ENCODE measurements around the gene HOXD9. TPM values are rescaled to one million over a fixed set of nuclear protein-coding genes. Genes with fewer than 3 reads are reported as not detected.

The HOXD9 gene
- total RNA-seq, 1 experiment from 2014 or later = not detected

GRCh38 chr2:176139661-176140512, 17.4 kb downstream of the HOXD9 start (continued):
- no peak for TF ChIP-seq ATF2 (CRISPR knock-in tag; IDR thresholded peaks at IDR 0.05; ENCODE audit: borderline replicate concordance, low read depth)

DNA sequence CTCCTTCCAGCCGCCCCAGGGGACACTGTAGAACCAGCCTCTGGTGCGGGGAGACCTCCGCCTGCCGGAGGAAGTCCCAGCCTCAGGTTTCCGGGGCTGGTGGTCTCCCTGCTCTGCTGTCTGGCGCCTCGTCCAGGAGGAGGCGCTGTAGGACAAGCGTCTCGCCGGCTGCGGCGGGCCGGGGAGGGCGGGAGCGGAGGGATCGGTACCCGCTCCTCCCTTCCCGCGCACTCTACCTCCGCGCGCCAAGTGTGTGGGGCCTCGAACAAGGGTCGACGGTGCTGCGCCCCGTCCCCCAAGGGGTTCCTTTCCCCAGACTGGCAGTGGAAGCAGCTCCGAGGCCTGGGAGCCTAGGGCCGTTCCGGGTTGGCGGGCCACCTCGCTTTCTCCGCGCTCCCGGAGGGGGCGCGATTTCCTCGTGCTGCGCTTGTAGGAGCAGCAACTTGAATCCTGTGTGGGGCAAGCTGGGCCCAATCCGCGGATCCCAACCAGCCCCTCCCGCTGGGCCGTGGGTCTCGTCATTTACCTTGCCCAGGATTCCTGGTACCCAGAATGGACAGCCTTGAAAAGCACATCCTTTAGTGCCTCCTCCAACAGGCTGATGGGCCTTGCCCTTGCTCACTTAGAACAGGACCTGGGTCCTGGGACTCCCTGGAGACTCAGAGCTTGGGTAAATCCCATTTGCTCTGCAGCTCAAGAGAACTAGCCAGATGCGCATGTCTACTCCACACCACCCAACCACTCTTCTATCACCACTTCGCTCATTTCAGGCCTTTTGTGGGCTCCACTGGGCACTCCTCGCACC, 18.2 kb downstream of the HOXD9 start:
- H3K27me3 Mint-ChIP-seq (ENCODE audit: low read depth) = peaks cover 98% of the 10 kb centered on the region
- H3K4me3 Mint-ChIP-seq = peak overlapping the region; percentile 62
- no peaks in the 10 kb centered on the region for H3K9me3 Mint-ChIP-seq
- POLR2A ChIA-PET = no interaction called here
- H3K4me1 Mint-ChIP-seq = peaks cover 6% of the 10 kb centered on the region
- no peaks in the 10 kb centered on the region for H3K36me3 Mint-ChIP-seq
- CTCF ChIA-PET = interaction anchor here (0.6 to 3.4 kb wide), 55 partner anchors 9 to 1008 kb away, joined by 3 to 73 read pairs (median 4); partner anchors contain the start of genes HOXD1, HOXD4 and MTX2
- no peak overlapping the region for H3K27ac Mint-ChIP-seq
- ATAC-seq (peak; percentile 81), DNase-seq (ENCODE audit: low spot score) (peak; percentile 88)
- TF ChIP-seq ZNF416 (CRISPR knock-in tag; IDR thresholded peaks at IDR 0.05) (no peak), USF2 (CRISPR knock-in tag; IDR thresholded peaks at IDR 0.05) (no peak), ATF2 (CRISPR knock-in tag; IDR thresholded peaks at IDR 0.05; ENCODE audit: borderline replicate concordance, low read depth) (no peak), PRRX2 (CRISPR knock-in tag; IDR thresholded peaks at IDR 0.05) (no peak), CREM (CRISPR knock-in tag; IDR thresholded peaks at IDR 0.05) (no peak), RELA (CRISPR knock-in tag; IDR thresholded peaks at IDR 0.05; ENCODE audit: borderline replicate concordance) (0 out of 2 replicates have a peak, but pooled peaks have one; percentile 41), GRHL2 (CRISPR knock-in tag; IDR thresholded peaks at IDR 0.05; ENCODE audit: insufficient replicate concordance, severe bottlenecking) (no peak), ATF6 (CRISPR knock-in tag; IDR thresholded peaks at IDR 0.05) (no peak), CTCF (IDR thresholded peaks at IDR 0.05) (peak; percentile 91)
- TF ChIP-seq, protein P1, sequence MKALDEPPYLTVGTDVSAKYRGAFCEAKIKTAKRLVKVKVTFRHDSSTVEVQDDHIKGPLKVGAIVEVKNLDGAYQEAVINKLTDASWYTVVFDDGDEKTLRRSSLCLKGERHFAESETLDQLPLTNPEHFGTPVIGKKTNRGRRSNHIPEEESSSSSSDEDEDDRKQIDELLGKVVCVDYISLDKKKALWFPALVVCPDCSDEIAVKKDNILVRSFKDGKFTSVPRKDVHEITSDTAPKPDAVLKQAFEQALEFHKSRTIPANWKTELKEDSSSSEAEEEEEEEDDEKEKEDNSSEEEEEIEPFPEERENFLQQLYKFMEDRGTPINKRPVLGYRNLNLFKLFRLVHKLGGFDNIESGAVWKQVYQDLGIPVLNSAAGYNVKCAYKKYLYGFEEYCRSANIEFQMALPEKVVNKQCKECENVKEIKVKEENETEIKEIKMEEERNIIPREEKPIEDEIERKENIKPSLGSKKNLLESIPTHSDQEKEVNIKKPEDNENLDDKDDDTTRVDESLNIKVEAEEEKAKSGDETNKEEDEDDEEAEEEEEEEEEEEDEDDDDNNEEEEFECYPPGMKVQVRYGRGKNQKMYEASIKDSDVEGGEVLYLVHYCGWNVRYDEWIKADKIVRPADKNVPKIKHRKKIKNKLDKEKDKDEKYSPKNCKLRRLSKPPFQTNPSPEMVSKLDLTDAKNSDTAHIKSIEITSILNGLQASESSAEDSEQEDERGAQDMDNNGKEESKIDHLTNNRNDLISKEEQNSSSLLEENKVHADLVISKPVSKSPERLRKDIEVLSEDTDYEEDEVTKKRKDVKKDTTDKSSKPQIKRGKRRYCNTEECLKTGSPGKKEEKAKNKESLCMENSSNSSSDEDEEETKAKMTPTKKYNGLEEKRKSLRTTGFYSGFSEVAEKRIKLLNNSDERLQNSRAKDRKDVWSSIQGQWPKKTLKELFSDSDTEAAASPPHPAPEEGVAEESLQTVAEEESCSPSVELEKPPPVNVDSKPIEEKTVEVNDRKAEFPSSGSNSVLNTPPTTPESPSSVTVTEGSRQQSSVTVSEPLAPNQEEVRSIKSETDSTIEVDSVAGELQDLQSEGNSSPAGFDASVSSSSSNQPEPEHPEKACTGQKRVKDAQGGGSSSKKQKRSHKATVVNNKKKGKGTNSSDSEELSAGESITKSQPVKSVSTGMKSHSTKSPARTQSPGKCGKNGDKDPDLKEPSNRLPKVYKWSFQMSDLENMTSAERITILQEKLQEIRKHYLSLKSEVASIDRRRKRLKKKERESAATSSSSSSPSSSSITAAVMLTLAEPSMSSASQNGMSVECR (CRISPR knock-in tag; IDR thresholded peaks at IDR 0.05; ENCODE audit: borderline replicate concordance) = peak; percentile 48; the same call in 1 of the 2 replicates
- TF ChIP-seq, protein P2, sequence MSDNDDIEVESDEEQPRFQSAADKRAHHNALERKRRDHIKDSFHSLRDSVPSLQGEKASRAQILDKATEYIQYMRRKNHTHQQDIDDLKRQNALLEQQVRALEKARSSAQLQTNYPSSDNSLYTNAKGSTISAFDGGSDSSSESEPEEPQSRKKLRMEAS (CRISPR knock-in tag; IDR thresholded peaks at IDR 0.05) = peak; percentile 72
- TF ChIP-seq, protein P3, sequence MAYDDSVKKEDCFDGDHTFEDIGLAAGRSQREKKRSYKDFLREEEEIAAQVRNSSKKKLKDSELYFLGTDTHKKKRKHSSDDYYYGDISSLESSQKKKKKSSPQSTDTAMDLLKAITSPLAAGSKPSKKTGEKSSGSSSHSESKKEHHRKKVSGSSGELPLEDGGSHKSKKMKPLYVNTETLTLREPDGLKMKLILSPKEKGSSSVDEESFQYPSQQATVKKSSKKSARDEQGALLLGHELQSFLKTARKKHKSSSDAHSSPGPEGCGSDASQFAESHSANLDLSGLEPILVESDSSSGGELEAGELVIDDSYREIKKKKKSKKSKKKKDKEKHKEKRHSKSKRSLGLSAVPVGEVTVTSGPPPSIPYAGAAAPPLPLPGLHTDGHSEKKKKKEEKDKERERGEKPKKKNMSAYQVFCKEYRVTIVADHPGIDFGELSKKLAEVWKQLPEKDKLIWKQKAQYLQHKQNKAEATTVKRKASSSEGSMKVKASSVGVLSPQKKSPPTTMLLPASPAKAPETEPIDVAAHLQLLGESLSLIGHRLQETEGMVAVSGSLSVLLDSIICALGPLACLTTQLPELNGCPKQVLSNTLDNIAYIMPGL (CRISPR knock-in tag; IDR thresholded peaks at IDR 0.05) = peak; percentile 95
- TF ChIP-seq, protein P4, sequence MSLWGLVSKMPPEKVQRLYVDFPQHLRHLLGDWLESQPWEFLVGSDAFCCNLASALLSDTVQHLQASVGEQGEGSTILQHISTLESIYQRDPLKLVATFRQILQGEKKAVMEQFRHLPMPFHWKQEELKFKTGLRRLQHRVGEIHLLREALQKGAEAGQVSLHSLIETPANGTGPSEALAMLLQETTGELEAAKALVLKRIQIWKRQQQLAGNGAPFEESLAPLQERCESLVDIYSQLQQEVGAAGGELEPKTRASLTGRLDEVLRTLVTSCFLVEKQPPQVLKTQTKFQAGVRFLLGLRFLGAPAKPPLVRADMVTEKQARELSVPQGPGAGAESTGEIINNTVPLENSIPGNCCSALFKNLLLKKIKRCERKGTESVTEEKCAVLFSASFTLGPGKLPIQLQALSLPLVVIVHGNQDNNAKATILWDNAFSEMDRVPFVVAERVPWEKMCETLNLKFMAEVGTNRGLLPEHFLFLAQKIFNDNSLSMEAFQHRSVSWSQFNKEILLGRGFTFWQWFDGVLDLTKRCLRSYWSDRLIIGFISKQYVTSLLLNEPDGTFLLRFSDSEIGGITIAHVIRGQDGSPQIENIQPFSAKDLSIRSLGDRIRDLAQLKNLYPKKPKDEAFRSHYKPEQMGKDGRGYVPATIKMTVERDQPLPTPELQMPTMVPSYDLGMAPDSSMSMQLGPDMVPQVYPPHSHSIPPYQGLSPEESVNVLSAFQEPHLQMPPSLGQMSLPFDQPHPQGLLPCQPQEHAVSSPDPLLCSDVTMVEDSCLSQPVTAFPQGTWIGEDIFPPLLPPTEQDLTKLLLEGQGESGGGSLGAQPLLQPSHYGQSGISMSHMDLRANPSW (CRISPR knock-in tag; conservative IDR thresholded peaks at IDR 0.05; ENCODE audit: low read depth) = no peak

Measured in WTC11 (cell line).